Bone marrow (tissue), 2 donors: ENCODE data around the gene OR4E2.
"Not testable (repeated sequence)": the region's sequence is repeated elsewhere in the genome, so short reads cannot be mapped to it uniquely, and the experiment has no call there.

Experiments
- DNase-seq, 2 donors: peaks; one replicate each; lab custom pipeline; 2025; lab: John Stamatoyannopoulos, UW

The OR4E2 gene

GRCh38 chr14:21653331-21653885 is at the start of gene OR4E2:
TSS of gene OR4E2 (plus strand) at chr14:21653835. CDS start at chr14:21665083, 11,248 bp downstream.
- no peak for DNase-seq

- no peak for DNase-seq
These were observed 41.3 kb upstream of the OR4E2 start for GRCh38 chr14:21612324-21612723.

GRCh38 chr14:21614240-21614639 is 39.4 kb upstream of the OR4E2 start:
- DNase-seq: no peak

GRCh38 chr14:21617614-21618013 is 36.0 kb upstream of the OR4E2 start:
- DNase-seq: no peak

GRCh38 chr14:21626491-21627230 is 27.0 kb upstream of the OR4E2 start:
- DNase-seq: no peak

- DNase-seq: not testable (repeated sequence)
These were observed 23.1 kb upstream of the OR4E2 start for GRCh38 chr14:21630503-21630902.

GRCh38 chr14:21631084-21631483 is 22.6 kb upstream of the OR4E2 start:
- DNase-seq: no peak

- no peak for DNase-seq
These were observed 18.8 kb upstream of the OR4E2 start, which contains the start of gene OR10G2 for GRCh38 chr14:21634840-21635239. TSS of gene OR10G2 (minus strand) at chr14:21634940. CDS start at chr14:21634842, 98 bp downstream.

GRCh38 chr14:21642683-21643082 is 11.0 kb upstream of the OR4E2 start:
- DNase-seq: no peak

GRCh38 chr14:21643407-21643806 is 10.2 kb upstream of the OR4E2 start:
- DNase-seq: no peak

GRCh38 chr14:21647380-21647779 is 6.3 kb upstream of the OR4E2 start:
- DNase-seq: no peak

- DNase-seq: no peak
These were observed 1.3 kb upstream of the OR4E2 start for GRCh38 chr14:21652209-21652808.

- DNase-seq: no peak
These were observed 580 bp downstream of the OR4E2 start for GRCh38 chr14:21654215-21654614.

- DNase-seq: no peak
These were observed 3.3 kb downstream of the OR4E2 start for GRCh38 chr14:21656980-21657379.

- DNase-seq: no peak
These were observed 14.7 kb downstream of the OR4E2 start for GRCh38 chr14:21668377-21668776.

- DNase-seq: no peak
These were observed 15.6 kb downstream of the OR4E2 start for GRCh38 chr14:21669284-21669683.

- no peak for DNase-seq
These were observed 17.7 kb downstream of the OR4E2 start for GRCh38 chr14:21671371-21671770.

- no peak for DNase-seq
These were observed 18.5 kb downstream of the OR4E2 start for GRCh38 chr14:21672116-21672515.

GRCh38 chr14:21673718-21674117 is 20.1 kb downstream of the OR4E2 start, which contains the start of gene OR4E1:
TSS of gene OR4E1 (minus strand) at chr14:21673818. CDS start at chr14:21670935, 2,883 bp downstream.
- no peak for DNase-seq

GRCh38 chr14:21675566-21675965 is 21.9 kb downstream of the OR4E2 start:
- no peak for DNase-seq

- DNase-seq: no peak
These were observed 26.4 kb downstream of the OR4E2 start for GRCh38 chr14:21680072-21680471.

- no peak for DNase-seq
These were observed 32.8 kb downstream of the OR4E2 start for GRCh38 chr14:21686468-21686867.

GRCh38 chr14:21694425-21694824 is 40.8 kb downstream of the OR4E2 start:
- DNase-seq: no peak
